Activated naive CD8-positive, alpha-beta T cell (primary cell): ENCODE data around the gene RAMP2.
"Not testable (repeated sequence)": the region's sequence is repeated elsewhere in the genome, so short reads cannot be mapped to it uniquely, and the experiment has no call there.

Experiments used
- H3K27ac Mint-ChIP-seq: one replicate; pipeline ENCODE4 v1.8.0; 2021; ENCODE audit warnings: mixed read lengths
- H3K27me3 Mint-ChIP-seq: one replicate; pipeline ENCODE4 v1.8.0; 2021; ENCODE audit warnings: mixed read lengths
- H3K36me3 Mint-ChIP-seq: one replicate; pipeline ENCODE4 v1.8.0; 2021; ENCODE audit warnings: mixed read lengths
- H3K4me1 Mint-ChIP-seq: one replicate; pipeline ENCODE4 v1.8.0; 2021; ENCODE audit warnings: low read depth, mixed read lengths
- H3K4me3 Mint-ChIP-seq: one replicate; pipeline ENCODE4 v1.8.0; 2021; ENCODE audit warnings: mild to moderate bottlenecking, mixed read lengths
- H3K9me3 Mint-ChIP-seq: one replicate; pipeline ENCODE4 v1.8.0; 2021; ENCODE audit warnings: low read depth, mixed read lengths

Gene RAMP2

DNA sequence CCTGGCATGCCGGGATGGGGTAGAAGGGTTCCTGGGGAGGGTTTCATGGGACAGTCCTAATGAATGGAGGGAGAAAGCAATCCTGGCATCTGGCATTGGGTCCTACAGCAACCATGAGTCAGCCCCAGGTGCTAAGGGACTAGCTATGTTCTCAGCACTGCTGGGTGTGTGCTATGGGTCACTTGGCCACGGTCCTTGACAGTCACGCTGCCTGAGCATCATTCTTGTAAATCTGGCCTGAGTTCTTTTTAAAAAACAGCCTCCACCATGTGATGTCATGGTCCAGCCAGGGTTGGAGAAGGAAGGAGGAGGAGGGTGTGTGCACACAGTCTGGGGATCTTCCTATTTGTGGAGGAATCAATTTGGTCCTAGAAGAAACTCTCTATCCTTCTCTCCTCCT is 6.2 kb upstream of the RAMP2 start:
- no peaks in the 10 kb centered on the region for H3K4me1 Mint-ChIP-seq
- H3K9me3 Mint-ChIP-seq = no peaks in the 10 kb centered on the region
- no peak overlapping the region for H3K27ac Mint-ChIP-seq
- no peak overlapping the region for H3K4me3 Mint-ChIP-seq
- H3K27me3 Mint-ChIP-seq = peaks cover 25% of the 10 kb centered on the region
- no peaks in the 10 kb centered on the region for H3K36me3 Mint-ChIP-seq

DNA sequence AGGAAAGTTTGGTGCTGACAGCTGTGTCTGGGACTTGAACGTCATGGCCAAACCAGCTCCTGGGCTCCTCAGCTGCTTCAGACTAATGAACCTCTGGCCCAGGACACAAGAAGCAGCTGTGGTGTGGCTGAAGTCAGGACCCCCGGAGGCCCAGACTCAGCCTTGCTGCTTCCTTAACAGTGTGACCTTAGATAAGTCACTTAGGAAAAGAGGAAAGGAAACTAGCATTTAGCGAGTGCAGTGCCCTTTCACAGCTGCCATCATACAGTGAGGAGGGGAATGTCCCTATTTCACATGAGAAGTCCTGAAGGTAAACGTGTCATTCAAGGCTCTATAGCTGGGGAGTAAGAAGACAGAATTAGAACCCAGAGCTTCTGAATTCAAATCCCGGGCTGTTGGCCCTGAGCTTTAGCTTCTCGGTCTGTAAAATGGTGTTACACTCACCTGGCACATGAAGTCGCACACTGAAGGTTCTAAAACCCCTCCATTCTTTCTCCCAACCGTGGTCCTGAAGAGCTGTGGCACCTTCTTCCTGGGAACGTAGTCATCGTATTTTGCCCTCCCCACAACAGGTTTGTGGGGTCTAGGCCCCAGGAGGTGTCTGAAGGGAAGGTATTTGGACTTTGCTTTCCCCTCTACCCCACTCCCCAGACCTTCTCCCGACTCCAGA is 910 bp upstream of the RAMP2 start:
- no peaks in the 10 kb centered on the region for H3K36me3 Mint-ChIP-seq
- peak overlapping the region; percentile 70 for H3K4me3 Mint-ChIP-seq
- peaks cover 40% of the 10 kb centered on the region for H3K27me3 Mint-ChIP-seq
- H3K4me1 Mint-ChIP-seq = peaks cover 4% of the 10 kb centered on the region
- no peak overlapping the region for H3K27ac Mint-ChIP-seq
- H3K9me3 Mint-ChIP-seq = no peaks in the 10 kb centered on the region

DNA sequence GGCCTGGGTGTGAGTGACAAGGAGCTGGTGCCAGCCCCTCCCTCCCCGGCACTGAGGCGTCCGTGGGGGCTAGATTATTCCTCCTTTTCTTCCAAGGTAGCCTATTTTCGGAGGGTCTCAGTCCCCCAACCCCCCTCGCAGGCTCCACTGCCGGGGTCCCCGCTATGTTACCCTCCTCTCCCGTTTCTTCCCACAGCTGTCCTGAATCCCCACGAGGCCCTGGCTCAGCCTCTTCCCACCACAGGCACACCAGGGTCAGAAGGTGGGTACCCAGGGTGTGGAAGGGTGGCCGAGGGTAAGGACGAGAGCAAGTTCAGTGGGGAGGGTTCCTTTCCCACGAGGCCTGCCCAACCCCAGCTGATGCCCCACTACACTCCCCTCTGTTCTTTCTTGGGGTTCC is 611 bp downstream of the RAMP2 start:
- peaks cover 3% of the 10 kb centered on the region for H3K36me3 Mint-ChIP-seq
- peaks cover 40% of the 10 kb centered on the region for H3K27me3 Mint-ChIP-seq
- H3K4me3 Mint-ChIP-seq = peak overlapping the region; percentile 52
- peaks cover 4% of the 10 kb centered on the region for H3K4me1 Mint-ChIP-seq
- no peaks in the 10 kb centered on the region for H3K9me3 Mint-ChIP-seq
- no peak overlapping the region for H3K27ac Mint-ChIP-seq

DNA sequence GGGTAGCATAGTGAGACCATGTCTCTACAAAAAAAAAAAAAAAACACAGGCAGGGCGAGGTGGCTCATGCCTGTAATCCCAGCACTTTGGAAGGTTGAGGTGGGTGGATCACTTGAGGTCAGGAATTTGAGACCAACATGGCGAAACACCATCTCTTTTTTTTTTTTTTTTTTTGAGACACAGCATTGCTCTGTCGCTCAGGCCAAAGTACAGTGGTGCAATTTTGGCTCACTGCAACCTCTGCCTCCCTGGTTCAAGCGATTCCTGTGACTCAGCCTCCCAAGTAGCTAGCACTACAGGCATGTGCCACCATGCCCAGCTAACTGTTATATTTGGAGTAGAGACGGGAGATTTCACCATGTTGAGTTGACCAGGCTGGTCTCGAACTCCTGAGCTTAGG is 5.1 kb downstream of the RAMP2 start:
- H3K36me3 Mint-ChIP-seq = peaks cover 3% of the 10 kb centered on the region
- peaks cover 26% of the 10 kb centered on the region for H3K27me3 Mint-ChIP-seq
- no peak overlapping the region for H3K27ac Mint-ChIP-seq
- H3K4me1 Mint-ChIP-seq = no peaks in the 10 kb centered on the region
- no peak overlapping the region for H3K4me3 Mint-ChIP-seq
- no peaks in the 10 kb centered on the region for H3K9me3 Mint-ChIP-seq

DNA sequence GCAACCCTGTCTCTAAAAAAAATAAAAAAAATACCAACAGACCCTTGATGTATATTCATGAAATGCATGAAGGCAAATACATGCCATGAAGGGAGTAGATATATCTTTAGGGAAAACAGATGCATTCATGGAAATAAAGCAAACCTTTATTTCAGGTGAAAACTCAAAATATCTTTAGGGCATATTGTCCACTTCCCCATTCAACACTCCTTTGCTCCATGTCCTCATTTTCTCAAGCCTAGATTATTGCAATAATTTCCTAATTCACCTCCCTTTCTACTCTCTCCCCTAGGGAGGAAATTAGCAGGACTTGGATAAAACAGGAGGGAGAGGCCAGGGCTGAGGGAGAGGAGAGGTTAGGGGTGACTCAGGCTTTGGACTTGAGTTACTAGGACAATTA is 6.5 kb downstream of the RAMP2 start:
- no peak overlapping the region for H3K4me3 Mint-ChIP-seq

DNA sequence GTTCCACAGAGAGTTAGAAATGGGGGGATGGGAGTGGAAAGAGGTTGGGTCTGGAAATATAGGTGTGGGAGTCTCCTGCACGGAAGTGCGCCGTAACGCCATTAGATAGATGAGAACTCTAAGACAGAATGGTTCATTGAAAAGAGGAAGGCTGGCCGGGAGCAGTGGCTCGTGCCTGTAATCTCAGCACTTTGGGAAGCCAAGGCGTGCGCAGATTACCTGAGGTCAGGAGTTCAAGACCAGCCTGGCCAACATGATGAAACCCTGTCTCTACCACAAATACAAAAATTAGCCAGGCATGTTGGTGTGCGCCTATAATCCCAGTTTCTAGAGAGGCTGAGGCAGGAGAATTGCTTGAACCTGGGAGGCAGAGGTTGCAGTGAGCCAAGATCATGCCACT is 7.0 kb downstream of the RAMP2 start:
- H3K4me3 Mint-ChIP-seq = not testable (repeated sequence)

More for the DNA sequence above, 6.5 kb downstream of the RAMP2 start:
- H3K27ac Mint-ChIP-seq = no peak overlapping the region
- peaks cover 3% of the 10 kb centered on the region for H3K36me3 Mint-ChIP-seq
- H3K27me3 Mint-ChIP-seq = peaks cover 17% of the 10 kb centered on the region
- H3K9me3 Mint-ChIP-seq = no peaks in the 10 kb centered on the region
- H3K4me1 Mint-ChIP-seq = peaks cover 6% of the 10 kb centered on the region

DNA sequence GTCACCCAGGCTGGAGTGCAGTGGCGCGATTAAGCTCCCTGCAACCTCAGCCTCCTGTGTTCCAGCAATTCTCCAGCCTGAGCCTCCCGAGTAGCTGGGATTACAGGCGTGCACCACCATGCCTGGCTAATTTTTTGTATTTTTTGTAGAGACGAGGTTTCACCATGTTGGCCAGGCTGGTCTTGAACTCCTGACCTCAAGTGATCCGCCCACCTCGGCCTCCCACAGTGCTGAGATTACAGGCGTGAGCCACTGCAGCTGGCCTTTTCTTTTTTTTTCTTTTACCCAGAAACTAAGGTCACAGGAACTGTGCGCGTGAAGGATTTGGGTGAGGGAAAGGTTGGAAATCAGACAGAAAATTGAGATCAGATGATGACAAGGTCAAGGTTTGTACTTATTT is 8.9 kb downstream of the RAMP2 start:
- not testable (repeated sequence) for H3K9me3 Mint-ChIP-seq, H3K27ac Mint-ChIP-seq, H3K27me3 Mint-ChIP-seq, H3K36me3 Mint-ChIP-seq, H3K4me3 Mint-ChIP-seq
- peaks cover 21% of the 10 kb centered on the region for H3K4me1 Mint-ChIP-seq

More for the DNA sequence above, 7.0 kb downstream of the RAMP2 start:
- H3K36me3 Mint-ChIP-seq, H3K27ac Mint-ChIP-seq, H3K4me1 Mint-ChIP-seq, H3K9me3 Mint-ChIP-seq: not testable (repeated sequence)
- peaks cover 15% of the 10 kb centered on the region for H3K27me3 Mint-ChIP-seq

DNA sequence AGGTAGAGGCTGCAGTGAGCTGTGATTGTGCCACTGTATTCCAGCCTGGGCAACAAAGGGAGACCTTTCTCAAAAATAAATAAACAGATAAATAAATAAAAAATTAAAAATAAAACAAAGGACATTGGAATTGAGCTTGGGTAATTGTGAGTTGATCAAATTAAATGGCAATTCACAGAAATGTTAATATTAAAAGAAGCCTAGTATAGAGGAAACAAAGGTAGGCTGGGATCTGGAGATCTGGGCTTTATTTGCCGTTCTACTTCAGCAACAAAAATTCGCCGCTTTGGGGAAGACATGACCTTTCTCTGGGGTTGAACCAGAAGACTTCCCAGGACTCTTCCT is 11.9 kb downstream of the RAMP2 start:
- no peaks in the 10 kb centered on the region for H3K9me3 Mint-ChIP-seq
- H3K27me3 Mint-ChIP-seq = no peaks in the 10 kb centered on the region
- peaks cover 21% of the 10 kb centered on the region for H3K4me1 Mint-ChIP-seq
- peaks cover 4% of the 10 kb centered on the region for H3K36me3 Mint-ChIP-seq
- H3K27ac Mint-ChIP-seq = peak overlapping the region; percentile 97
- H3K4me3 Mint-ChIP-seq = peak overlapping the region; percentile 99

DNA sequence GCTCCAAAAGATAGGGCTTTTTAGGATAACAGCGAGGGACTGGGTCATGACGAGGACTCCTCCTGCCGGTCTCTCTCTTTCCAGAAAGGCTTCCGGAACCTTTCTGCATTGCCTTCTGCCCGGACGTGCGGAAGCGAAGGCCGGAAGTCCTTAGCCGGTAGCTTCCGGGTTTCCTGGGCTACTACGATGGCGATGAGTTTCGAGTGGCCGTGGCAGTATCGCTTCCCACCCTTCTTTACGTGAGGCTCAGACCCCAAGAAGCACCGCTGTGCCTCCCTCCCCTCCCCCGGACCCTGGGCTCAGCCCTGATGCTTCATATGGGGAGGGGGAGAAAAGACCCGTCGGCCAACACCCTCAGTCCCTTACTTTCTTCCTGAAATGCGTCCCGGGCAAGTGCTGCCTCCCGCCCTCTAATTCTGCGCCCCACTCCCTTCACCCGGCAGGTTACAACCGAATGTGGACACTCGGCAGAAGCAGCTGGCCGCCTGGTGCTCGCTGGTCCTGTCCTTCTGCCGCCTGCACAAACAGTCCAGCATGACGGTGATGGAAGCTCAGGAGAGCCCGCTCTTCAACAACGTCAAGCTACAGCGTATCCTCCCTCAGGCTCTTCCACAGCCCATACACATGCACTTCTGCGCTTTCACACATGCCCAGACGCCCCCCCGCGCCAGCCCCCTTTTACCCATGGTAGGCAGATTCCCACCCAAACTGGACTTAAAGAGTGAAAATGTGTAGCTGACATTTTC is 12.4 kb downstream of the RAMP2 start, which contains the start of gene VPS25:
Gene VPS25 (plus strand): TSS at position 160 of the 746 bp plus-strand sequence. CDS start 27 bp downstream, at position 187.
- H3K9me3 Mint-ChIP-seq = no peaks in the 10 kb centered on the region
- no peaks in the 10 kb centered on the region for H3K27me3 Mint-ChIP-seq
- peak within 1 kb of the TSS; percentile 97 for H3K27ac Mint-ChIP-seq
- H3K4me1 Mint-ChIP-seq = peaks cover 21% of the 10 kb centered on the region
- H3K36me3 Mint-ChIP-seq = peaks cover 8% of the 10 kb centered on the region
- H3K4me3 Mint-ChIP-seq = peak within 1 kb of the TSS; percentile 99

DNA sequence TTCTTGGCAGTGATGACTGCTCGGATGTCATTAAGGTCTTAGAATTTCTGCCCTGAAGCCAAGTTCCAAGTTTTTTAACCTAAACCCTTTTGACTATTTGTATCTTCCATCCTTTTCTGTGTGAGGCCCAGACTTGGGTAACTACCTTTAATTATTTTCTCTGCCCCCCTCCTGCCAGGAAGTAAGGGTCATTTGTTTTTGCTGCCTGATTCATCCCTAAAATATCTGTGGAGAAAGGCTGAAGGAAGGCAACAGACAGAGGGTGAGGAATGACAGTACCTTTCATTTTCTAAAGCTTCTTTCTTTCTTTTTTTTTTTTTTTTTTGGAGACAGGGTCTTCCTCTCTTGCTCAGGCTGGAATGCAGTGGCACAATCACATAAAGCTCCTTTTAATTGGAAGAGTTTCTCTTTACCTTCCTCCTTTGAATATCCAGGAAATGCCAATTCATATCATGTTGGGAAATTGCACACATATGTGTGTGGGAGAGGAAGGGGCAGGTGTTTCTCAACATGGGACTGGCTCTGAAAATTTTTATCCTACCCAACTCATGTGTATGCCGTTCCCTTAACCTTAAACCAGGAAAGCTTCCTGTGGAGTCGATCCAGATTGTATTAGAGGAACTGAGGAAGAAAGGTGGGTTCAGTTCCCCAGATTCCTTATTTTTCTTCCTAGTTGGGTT is 13.2 kb downstream of the RAMP2 start:
- H3K4me3 Mint-ChIP-seq = peak overlapping the region; percentile 99
- no peaks in the 10 kb centered on the region for H3K9me3 Mint-ChIP-seq
- H3K27ac Mint-ChIP-seq = peak overlapping the region; percentile 97
- H3K36me3 Mint-ChIP-seq = peaks cover 9% of the 10 kb centered on the region
- H3K27me3 Mint-ChIP-seq = no peaks in the 10 kb centered on the region
- H3K4me1 Mint-ChIP-seq = peaks cover 21% of the 10 kb centered on the region

DNA sequence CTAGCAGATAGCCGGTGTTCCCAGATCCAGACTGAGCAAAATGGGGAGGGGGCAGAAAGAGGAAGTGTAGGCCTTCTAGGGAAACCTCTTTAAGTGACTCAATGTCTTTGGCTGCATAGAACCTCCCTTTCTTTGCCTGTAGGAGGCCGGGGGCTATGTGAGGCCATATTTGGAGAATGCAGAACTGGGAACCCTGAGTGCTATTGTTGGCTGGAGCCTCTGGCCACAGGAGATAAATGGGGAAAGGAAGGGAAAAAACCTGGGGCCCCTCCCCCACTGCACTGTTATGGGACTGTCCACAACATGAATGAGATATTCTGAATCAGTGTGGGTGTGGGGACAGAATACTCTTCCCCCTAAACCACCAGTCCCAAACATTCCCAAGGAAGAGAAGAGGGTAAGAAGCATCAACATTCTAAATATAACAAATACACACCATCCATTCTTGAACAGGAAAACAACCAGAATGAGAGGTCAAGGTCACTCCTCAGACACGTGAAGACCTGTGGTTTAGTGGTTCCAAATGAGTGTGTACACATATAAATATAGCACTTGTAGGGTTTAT is 14.6 kb downstream of the RAMP2 start:
- Mint-ChIP-seq H3K4me3 (peak overlapping the region; percentile 99), H3K27me3 (no peaks in the 10 kb centered on the region), H3K4me1 (peaks cover 21% of the 10 kb centered on the region), H3K36me3 (peaks cover 11% of the 10 kb centered on the region), H3K27ac (no peak overlapping the region), H3K9me3 (no peaks in the 10 kb centered on the region)

DNA sequence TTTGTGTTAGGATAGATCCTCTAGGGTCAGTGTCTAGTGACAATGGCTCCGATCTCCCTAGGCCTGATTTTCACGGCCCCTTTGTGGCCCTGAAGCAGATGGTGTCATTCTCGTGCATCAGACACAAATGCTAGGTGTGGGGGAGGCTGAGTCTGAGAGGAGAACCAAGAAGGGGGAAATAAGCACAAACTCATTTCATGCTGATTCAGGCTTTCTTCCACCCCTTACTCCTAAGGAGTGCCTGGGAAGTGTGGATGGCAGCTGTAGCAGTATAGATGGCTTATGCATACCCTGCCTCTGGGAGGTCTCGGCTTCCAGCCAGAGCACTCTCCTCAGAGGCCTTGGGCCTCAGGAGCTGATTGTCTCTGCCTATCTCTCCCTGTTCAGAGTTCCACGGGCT is 17.5 kb downstream of the RAMP2 start:
- no peak overlapping the region for H3K27ac Mint-ChIP-seq
- H3K36me3 Mint-ChIP-seq = peaks cover 11% of the 10 kb centered on the region
- no peaks in the 10 kb centered on the region for H3K9me3 Mint-ChIP-seq
- no peak overlapping the region for H3K4me3 Mint-ChIP-seq
- H3K27me3 Mint-ChIP-seq = peaks cover 12% of the 10 kb centered on the region
- peaks cover 21% of the 10 kb centered on the region for H3K4me1 Mint-ChIP-seq

DNA sequence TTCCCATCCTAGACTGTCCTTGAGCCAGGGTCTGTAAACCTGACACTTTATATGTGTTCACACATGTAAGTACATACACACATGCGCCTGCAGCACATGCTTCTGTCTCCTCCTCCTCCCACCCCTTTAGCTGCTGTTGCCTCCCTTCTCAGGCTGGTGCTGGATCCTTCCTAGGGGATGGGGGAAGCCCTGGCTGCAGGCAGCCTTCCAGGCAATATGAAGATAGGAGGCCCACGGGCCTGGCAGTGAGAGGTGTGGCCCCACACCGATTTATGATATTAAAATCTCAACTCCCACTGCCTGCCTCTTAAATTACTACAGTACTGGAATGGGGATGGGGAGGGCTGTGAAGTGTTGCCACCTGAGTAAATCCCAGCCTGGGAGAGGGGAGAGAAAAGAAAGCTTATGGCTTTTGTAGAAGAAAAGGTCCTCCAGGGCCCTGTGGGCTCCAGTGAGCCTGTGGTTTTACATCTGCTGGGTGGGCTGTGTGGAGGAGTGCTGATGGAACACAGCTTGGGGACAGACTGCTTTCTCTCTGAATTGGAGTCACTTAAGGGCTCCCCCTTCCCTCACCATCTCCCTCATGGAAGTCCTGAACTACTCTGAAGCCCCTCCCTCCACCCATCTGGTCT is 18.4 kb downstream of the RAMP2 start:
- H3K4me1 Mint-ChIP-seq = peaks cover 20% of the 10 kb centered on the region
- no peaks in the 10 kb centered on the region for H3K9me3 Mint-ChIP-seq
- H3K27me3 Mint-ChIP-seq = peaks cover 14% of the 10 kb centered on the region
- H3K36me3 Mint-ChIP-seq = peaks cover 11% of the 10 kb centered on the region
- no peak overlapping the region for H3K27ac Mint-ChIP-seq
- H3K4me3 Mint-ChIP-seq = no peak overlapping the region

DNA sequence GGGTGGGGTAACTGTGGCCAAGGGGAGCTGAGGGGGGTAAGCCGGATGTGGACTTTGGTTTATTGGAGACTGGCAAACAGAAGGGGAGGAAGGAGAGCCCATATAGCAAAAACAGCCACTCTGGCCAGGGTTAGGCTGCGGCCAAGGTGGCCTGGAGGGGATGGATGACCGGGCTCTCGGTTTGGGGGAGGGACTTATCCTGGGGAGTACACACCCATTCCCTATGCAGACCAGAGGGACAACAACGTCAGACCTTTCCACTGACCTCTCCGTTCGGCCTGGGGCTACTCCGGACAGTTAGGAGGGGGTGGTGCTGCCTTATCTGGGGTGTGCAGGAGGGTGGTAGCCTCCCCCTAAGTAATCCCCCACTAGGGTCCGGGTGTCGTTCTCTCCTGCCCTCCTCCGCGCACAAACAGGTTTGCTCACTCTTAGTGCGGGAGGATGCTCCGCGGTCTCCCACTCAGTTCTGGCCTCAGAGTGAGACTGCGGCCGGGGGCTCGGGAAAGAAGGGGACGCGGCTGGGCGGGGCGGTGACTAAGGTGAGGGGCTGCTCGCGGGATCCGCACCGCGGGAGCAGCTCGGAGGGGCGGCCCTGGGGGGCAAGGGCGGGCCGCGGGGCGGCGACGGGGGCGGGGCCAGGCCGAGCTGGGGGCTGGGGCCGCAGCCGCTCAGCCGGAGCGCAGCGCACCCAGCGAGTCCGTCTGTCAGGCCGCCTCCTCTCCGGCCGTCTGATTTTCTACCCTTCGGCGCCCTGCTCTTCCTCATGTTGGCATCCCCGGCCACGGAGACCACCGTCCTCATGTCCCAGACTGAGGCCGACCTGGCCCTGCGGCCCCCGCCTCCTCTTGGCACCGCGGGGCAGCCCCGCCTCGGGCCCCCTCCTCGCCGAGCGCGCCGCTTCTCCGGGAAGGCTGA is 19.2 kb downstream of the RAMP2 start, which contains the start of gene WNK4:
Gene WNK4 (plus strand): TSS at position 675 of the 915 bp plus-strand sequence. CDS start 89 bp downstream, at position 764.
- Mint-ChIP-seq H3K36me3 (peaks cover 11% of the 10 kb centered on the region), H3K27me3 (peaks cover 19% of the 10 kb centered on the region), H3K4me1 (peaks cover 25% of the 10 kb centered on the region), H3K27ac (no peak within 1 kb of the TSS), H3K9me3 (no peaks in the 10 kb centered on the region), H3K4me3 (peak within 1 kb of the TSS; percentile 46)
